ENCODE data around the gene SENP6. TPM values are rescaled to one million over a fixed set of nuclear protein-coding genes. Genes with fewer than 3 reads are reported as not detected.
"Not testable (repeated sequence)": the region's sequence is repeated elsewhere in the genome, so short reads cannot be mapped to it uniquely, and the experiment has no call there.

The SENP6 gene
- total RNA-seq, 1 experiment from 2014 or later: 63.1 TPM

GRCh38 chr6:75608304-75608703, 6.6 kb downstream of the SENP6 start:
- DNase-seq (ENCODE audit: low spot score): no peak

- DNase-seq (ENCODE audit: low spot score): no peak
Measured at GRCh38 chr6:75608956-75609533, 7.4 kb downstream of the SENP6 start.

- DNase-seq (ENCODE audit: low spot score): peak; percentile 14
Measured at GRCh38 chr6:75609639-75610590, 8.2 kb downstream of the SENP6 start.

GRCh38 chr6:75611011-75611701, 9.5 kb downstream of the SENP6 start:
- no peak for DNase-seq (ENCODE audit: low spot score)

GRCh38 chr6:75611702-75612375, 10.2 kb downstream of the SENP6 start:
- no peak for DNase-seq (ENCODE audit: low spot score)

DNA sequence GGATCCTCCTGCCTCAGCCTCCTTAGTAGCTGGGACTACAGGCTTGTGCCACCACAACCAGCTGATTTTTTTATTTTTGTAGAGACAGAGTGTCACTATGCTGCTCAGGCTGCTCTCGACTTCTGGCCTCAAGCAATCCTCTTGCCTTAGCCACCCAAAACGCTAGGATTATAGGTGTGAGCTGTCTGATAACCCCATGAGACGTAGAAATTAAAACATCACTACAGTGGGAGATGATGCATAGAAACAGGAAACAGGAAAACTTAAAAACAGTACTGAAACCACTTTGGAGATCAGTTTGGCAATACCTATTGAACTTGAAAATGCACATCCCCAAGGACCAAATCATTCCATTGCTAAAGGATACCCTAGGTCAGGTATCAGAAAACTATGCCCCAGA, 10.8 kb downstream of the SENP6 start:
- DNase-seq (ENCODE audit: low spot score): no peak

DNA sequence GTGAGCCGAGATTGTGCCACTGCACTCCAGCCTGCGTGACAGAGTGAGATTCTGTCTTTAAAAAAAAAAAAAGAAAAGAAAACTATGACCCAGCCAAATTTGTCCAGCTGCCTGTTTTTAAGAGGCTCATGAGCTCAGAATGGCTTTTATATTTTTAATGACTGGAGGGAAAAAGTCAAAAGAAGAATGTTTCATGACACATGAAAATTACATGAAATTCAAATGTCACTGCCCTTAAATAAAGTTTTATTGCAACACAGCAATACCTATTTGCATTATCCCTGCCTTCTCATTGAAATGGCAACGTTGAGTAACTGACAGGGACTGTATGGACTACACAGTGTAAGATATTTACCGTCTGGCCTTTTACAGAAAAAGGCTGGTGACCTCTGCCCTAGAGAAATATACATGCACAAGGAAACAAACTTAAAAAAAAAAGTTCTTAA, 11.4 kb downstream of the SENP6 start:
- no peak for DNase-seq (ENCODE audit: low spot score)

DNA sequence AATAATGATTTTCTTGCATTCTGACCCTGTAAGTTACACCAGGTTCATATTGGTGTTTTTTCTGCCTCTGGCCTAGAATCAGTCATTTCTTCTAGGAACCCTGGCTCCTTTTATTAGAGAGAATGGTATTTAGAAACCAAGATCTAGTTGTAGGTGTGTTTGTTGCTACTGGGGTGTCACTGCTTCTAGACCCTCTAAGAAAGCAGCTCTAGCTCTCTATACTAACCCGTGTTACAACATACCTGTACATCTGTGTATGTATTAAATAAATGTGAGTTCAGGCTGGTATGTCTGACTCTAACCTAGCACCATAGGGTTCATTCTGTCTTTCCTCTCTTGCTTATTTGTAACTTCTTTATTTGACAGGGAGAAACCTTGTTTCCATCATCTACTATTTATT, 16.8 kb downstream of the SENP6 start:
- no peak for DNase-seq (ENCODE audit: low spot score)

- no peak for DNase-seq (ENCODE audit: low spot score)
Measured at GRCh38 chr6:75619230-75619899, 17.7 kb downstream of the SENP6 start.

DNA sequence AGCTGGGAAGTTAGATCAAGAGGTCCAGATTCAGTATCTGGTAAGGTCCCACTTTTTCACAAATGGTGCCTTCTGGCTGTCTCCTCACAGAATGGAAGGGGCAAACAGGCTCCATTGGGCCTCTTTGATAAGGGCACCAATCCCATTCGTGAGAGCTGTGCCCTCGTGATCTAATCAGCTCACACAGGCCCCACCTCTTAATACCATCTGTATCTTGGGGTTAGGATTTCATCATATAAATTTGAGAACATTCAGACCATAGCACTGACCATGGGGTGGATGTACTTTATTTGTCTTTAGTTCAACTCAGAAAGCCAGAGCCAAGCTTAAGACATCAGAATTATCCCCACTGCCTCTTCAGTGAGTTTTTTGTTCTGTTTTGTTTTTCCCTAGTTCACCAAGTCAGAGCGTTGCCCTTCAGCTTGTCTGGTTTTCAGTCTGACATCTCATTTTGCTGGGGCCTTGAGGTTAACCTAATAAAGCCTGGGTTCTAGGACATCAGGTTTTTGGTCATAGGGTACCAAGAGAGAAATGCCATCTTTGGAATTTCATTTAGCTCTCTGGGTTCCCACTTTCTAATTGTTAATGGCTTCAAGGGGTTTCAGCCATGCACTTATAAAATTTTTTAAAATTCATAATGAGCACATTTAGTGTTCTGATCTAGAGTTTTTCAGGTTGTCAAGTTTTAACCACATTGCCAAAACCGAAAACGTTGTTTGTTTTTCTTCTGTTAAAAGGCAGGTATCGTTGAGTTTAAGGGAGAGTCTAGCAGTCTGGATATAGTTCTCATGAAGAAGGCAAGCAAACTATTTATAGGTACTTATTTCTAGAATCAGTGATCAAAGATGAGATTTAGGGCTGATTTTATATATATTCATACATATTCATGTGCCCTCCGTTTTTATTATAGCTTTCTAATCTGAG, 19.0 kb downstream of the SENP6 start:
- DNase-seq (ENCODE audit: low spot score): no peak

- no peak for DNase-seq (ENCODE audit: low spot score)
Measured at GRCh38 chr6:75621846-75622245, 20.2 kb downstream of the SENP6 start.

- DNase-seq (ENCODE audit: low spot score): no peak
Measured at GRCh38 chr6:75623491-75623890, 21.8 kb downstream of the SENP6 start.

- no peak for DNase-seq (ENCODE audit: low spot score)
Measured at GRCh38 chr6:75624335-75624734, 22.7 kb downstream of the SENP6 start.

- no peak for DNase-seq (ENCODE audit: low spot score)
Measured at GRCh38 chr6:75624988-75625387, 23.3 kb downstream of the SENP6 start.

DNA sequence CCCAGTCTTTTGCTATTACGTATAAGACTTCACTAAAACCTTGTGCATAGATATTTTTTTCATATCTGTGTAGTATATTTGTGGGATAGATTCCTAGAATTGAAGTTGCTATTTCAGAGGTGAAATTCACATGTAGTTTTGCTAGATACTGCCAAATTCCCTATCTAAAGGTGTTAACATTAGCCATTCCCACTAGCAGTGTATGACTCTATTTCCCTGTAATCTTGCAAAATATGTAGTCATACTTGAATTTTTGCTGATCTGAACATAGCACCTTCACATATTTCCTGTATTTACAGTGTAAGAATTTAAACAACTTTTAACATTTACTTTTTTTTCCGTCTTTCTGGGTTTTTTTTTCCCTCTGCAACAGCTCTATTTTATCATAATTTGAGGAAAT, 24.9 kb downstream of the SENP6 start:
- no peak for DNase-seq (ENCODE audit: low spot score)

- not testable (repeated sequence) for DNase-seq (ENCODE audit: low spot score)
Measured at GRCh38 chr6:75627708-75628107, 26.0 kb downstream of the SENP6 start.

DNA sequence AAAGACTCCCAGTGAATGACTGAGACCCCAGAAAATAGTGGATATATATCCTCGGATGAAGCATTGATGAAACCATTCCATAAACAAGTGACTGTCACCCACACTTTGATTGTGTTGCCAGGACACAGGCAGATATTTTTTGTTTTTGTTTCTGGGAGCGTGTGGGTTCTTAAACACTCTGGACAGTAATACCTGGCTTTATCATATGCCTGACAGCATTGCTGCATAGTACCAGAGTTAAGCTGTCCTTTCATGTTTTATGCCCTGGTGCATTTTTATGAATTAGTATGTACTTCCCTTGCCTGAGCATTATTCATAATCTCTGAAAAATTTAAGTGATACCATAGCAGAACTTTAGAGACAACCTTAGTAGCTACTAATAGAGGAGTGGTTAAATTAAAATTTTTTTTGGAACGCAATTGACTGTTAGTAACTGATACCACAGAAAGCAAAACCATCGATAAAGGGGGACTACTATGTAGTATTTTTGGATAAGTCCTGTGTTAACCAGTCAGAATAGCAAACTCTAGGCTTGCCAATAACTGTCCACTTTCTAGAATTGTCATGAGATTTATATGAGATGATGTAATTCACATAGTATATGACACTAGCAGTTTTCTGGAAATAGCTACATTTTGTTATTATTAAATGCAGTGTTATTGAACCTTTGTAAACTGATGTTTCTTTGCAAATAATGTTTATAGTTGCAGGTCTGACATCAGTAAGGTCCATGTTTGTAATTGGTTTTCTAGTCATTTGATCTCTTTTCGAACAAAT, 30.4 kb downstream of the SENP6 start:
- no peak for DNase-seq (ENCODE audit: low spot score)

DNA sequence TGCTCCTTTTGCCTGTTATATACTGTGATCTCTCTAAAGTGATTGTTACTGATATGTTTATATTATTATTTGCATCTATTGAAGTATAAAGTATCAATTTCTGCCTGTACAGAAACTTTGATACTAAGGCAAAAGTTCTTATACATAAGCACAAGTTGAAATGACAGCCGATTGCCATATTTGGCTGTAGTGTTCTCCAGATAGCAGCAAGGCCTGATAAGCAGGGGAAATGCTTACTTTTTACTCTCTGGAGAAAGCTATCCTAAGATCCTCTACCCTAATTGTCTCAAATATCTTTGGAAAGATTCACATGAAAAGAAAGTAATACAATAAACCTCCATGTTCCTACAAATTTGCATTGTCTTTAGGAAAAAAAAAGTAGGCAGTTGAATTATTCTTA, 31.4 kb downstream of the SENP6 start:
- DNase-seq (ENCODE audit: low spot score): no peak

DNA sequence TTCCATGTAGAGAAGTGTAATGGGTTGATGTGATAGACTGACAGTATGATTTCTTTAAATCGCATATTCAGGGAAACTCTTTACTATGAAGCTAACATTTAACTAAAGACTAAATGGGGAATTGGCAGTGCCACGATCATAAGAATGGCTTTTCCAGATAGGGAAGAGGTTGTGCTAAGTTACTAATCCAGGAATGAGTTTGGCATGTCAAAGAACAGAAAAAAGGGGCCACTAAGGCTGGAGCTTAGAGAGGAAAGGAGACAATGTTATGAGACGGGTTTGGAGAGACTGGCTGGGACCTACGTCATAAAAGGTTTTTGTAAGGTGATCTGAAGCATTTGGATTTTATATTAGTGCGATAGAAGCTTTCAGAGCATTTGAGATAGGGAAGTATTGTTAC, 40.6 kb downstream of the SENP6 start:
- no peak for DNase-seq (ENCODE audit: low spot score)

DNA sequence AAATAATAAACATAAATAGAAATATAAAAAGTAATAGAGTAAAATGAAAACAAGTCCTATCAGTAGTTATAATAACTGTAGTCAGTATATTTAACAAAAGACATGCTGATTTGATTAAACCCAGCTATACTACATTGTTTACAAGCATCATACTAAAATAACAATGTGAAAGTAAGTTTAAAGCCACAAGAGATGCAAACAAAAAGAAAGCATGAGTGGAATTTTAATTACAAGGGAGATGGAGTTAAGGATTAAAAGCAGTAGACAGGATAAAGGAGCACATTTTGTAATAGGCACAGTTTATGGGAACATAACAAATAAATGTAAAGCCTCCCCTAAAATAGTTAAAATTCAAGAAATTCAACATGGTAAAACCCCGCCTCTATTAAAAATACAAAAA, 41.5 kb downstream of the SENP6 start:
- no peak for DNase-seq (ENCODE audit: low spot score)
